ENCODE data around the gene TRIM63. TPM values are rescaled to one million over a fixed set of nuclear protein-coding genes. Genes with fewer than 3 reads are reported as not detected.

TRIM63 gene
- total RNA-seq, 1 donor from 2014 or later, result not detected

DNA sequence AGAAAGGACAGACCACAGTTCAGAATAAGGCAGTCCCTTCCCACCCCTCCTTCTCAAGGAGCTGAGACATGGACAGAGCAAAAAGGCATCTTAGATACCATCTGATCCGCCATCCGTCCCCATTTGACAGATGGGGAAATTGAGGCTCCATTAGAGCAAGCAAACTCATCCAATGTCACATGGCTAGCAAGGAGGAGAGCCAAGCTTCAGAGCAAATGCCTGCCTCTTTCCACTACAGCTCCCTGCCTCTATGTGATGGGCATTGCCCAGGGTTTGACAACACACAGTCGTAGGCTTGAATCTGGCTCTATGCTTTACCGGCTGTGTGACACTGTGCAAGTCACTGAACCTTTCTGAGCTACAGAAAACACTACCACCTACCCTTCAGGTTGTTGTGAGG lies 25.5 kb downstream of the TRIM63 start:
- peaks cover 32% of the 10 kb centered on the region for H3K27me3 Mint-ChIP-seq
- H3K4me1 Mint-ChIP-seq, result no peaks in the 10 kb centered on the region
- H3K4me3 Mint-ChIP-seq, result no peak overlapping the region

GRCh38 chr1:26041401-26041800 lies 26.0 kb downstream of the TRIM63 start:
- H3K36me3 Mint-ChIP-seq (ENCODE audit: low read depth), result no peaks in the 10 kb centered on the region
- H3K27me3 Mint-ChIP-seq, result peaks cover 28% of the 10 kb centered on the region
- no peak overlapping the region for H3K27ac Mint-ChIP-seq
- H3K9me3 Mint-ChIP-seq, result no peaks in the 10 kb centered on the region
- H3K4me3 Mint-ChIP-seq, result no peak overlapping the region
- intact Hi-C loops (cut with micrococcal nuclease), result no loop called here
- DNase-seq, result no peak
- H3K4me1 Mint-ChIP-seq, result peaks cover 2% of the 10 kb centered on the region

More for the DNA sequence above, 25.5 kb downstream of the TRIM63 start:
- Mint-ChIP-seq H3K9me3 (no peaks in the 10 kb centered on the region), H3K27ac (no peak overlapping the region), H3K36me3 (ENCODE audit: low read depth) (no peaks in the 10 kb centered on the region)
- intact Hi-C loops (cut with micrococcal nuclease), result no loop called here
- DNase-seq, result no peak

- H3K4me3 Mint-ChIP-seq, result no peak overlapping the region
- no peaks in the 10 kb centered on the region for H3K36me3 Mint-ChIP-seq (ENCODE audit: low read depth)
- H3K4me1 Mint-ChIP-seq, result peaks cover 13% of the 10 kb centered on the region
- no peak for DNase-seq
- intact Hi-C loops (cut with micrococcal nuclease), result loop anchor here (5.0 kb wide), 2 partner anchors 73 to 193 kb away; partner anchors contain the start of genes CEP85 and PDIK1L
- H3K27ac Mint-ChIP-seq, result no peak overlapping the region
- peaks cover 20% of the 10 kb centered on the region for H3K27me3 Mint-ChIP-seq
- no peaks in the 10 kb centered on the region for H3K9me3 Mint-ChIP-seq
These were observed 28.5 kb downstream of the TRIM63 start for GRCh38 chr1:26038904-26039303.

DNA sequence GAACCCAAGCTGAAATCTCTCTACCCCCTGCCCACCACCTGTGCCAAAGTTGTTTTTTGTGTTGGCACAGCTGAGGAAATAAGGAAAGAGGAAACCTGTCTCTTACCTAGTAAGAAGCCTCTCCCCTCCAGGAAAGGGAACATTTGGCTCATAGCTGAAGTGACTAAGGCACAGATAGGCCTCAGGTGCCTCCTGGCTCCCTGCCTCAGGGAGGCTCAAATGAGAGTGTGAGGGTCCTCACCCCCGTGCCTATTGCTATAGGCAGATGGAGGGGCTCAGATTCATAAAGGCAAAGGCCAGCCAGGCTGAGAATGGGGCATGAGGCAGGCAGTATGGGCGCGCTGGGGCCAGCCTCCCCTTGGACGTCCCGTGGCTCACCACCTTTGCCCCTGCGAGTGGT lies 29.0 kb downstream of the TRIM63 start:
- no peak overlapping the region for H3K27ac Mint-ChIP-seq

DNA sequence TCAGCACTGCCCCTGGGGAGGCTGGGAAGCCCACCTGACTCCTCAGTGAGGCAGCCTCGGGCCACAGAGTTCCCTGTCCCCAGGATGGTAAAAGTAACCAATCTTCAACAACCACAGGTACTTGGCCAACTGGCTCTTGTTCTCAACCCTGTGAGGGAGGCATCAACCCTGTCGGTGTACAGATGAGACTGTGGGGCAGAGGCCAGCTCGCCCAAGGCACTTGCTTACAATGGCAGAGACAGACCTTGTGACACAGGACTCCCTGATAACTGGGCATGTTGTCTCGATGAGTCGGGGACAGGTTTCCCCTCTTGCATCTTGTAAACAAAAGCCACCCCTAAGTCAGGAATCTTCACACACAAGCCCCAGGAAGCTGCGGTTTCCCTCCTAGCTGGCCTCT lies 29.5 kb downstream of the TRIM63 start:
- intact Hi-C loops (cut with micrococcal nuclease), result loop anchor here (5.0 kb wide), 2 partner anchors 74 to 194 kb away; partner anchors contain the start of genes CEP85 and PDIK1L
- Mint-ChIP-seq H3K4me1 (peaks cover 13% of the 10 kb centered on the region), H3K27me3 (peaks cover 12% of the 10 kb centered on the region)

More for the DNA sequence above, 29.0 kb downstream of the TRIM63 start:
- peaks cover 17% of the 10 kb centered on the region for H3K27me3 Mint-ChIP-seq
- H3K4me3 Mint-ChIP-seq, result no peak overlapping the region
- H3K4me1 Mint-ChIP-seq, result peaks cover 13% of the 10 kb centered on the region
- intact Hi-C loops (cut with micrococcal nuclease), result loop anchor here (5.0 kb wide), 2 partner anchors 74 to 194 kb away; partner anchors contain the start of genes CEP85 and PDIK1L
- H3K9me3 Mint-ChIP-seq, result no peaks in the 10 kb centered on the region
- H3K36me3 Mint-ChIP-seq (ENCODE audit: low read depth), result no peaks in the 10 kb centered on the region
- no peak for DNase-seq

GRCh38 chr1:26036756-26037281 lies 30.6 kb downstream of the TRIM63 start:
- Mint-ChIP-seq H3K27ac (no peak overlapping the region), H3K4me1 (peaks cover 13% of the 10 kb centered on the region), H3K9me3 (no peaks in the 10 kb centered on the region), H3K27me3 (peaks cover 13% of the 10 kb centered on the region), H3K36me3 (ENCODE audit: low read depth) (no peaks in the 10 kb centered on the region), H3K4me3 (no peak overlapping the region)
- intact Hi-C loops (cut with micrococcal nuclease), result loop anchor here (1.0 to 5.0 kb wide), 4 partner anchors 75 to 195 kb away; partner anchors contain the start of genes CEP85 and PDIK1L
- DNase-seq, result no peak

More for the DNA sequence above, 29.5 kb downstream of the TRIM63 start:
- no peak overlapping the region for H3K4me3 Mint-ChIP-seq
- no peaks in the 10 kb centered on the region for H3K36me3 Mint-ChIP-seq (ENCODE audit: low read depth)
- DNase-seq, result no peak
- no peaks in the 10 kb centered on the region for H3K9me3 Mint-ChIP-seq
- no peak overlapping the region for H3K27ac Mint-ChIP-seq

- intact Hi-C loops (cut with micrococcal nuclease), result loop anchor here (1.0 to 5.0 kb wide), 5 partner anchors 37 to 196 kb away; partner anchors contain the start of genes CEP85, PAFAH2 and PDIK1L
- peak; percentile 95 for DNase-seq
- Mint-ChIP-seq H3K36me3 (ENCODE audit: low read depth) (no peaks in the 10 kb centered on the region), H3K4me3 (peak overlapping the region; percentile 91), H3K4me1 (peaks cover 13% of the 10 kb centered on the region), H3K27ac (peak overlapping the region; percentile 63), H3K9me3 (no peaks in the 10 kb centered on the region), H3K27me3 (peaks cover 13% of the 10 kb centered on the region)
These were observed 31.3 kb downstream of the TRIM63 start for GRCh38 chr1:26035959-26036755.

DNA sequence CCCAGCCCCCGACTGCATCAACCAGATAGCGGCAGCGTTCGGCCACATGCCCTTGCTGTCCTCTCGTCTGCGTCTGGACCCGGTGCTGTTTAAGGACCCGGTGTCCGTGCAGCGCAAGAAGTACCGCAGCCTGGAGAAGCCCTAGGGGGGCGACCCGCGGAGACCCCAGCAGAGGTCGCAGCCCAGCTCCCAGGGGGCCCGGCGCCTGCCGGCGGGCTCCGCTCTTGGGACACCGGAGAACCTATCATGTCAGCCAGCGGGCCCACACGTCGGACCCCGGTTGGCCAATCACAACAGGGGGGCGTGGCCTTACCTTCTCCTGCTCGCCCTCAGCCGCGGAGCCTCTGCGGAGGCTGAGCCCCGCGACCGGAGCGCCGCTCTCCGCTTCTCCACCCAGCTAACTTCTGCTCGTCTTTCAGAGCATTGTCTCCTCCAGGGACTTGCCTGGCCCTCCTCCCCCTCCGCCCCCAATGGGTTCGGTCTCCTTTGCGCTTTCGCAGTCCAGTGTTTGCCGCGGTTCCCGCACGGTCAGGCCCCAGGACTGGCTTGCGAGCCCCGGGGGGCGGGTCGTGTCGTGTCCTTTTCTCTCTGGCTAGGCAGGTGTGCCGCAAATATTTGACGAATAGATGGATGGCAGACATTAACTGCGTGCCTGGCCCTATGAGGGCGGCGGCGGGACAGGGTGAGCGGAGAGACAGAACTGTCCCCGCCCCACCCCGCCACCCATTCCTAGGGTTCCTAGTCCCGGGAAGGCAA lies 32.0 kb downstream of the TRIM63 start:
- DNase-seq, result peak; percentile 98
- peak overlapping the region; percentile 63 for H3K27ac Mint-ChIP-seq
- intact Hi-C loops (cut with micrococcal nuclease), result loop anchor here (2.0 to 5.0 kb wide), 3 partner anchors 37 to 197 kb away; partner anchors contain the start of genes CEP85, PAFAH2 and PDIK1L
- H3K36me3 Mint-ChIP-seq (ENCODE audit: low read depth), result no peaks in the 10 kb centered on the region
- H3K27me3 Mint-ChIP-seq, result peaks cover 13% of the 10 kb centered on the region
- H3K4me1 Mint-ChIP-seq, result peaks cover 13% of the 10 kb centered on the region
- peak overlapping the region; percentile 91 for H3K4me3 Mint-ChIP-seq
- H3K9me3 Mint-ChIP-seq, result no peaks in the 10 kb centered on the region

- intact Hi-C loops (cut with micrococcal nuclease), result loop anchor here (2.0 to 5.0 kb wide), 3 partner anchors 36 to 198 kb away; partner anchors contain the start of genes CEP85, PAFAH2 and PDIK1L
- no peak overlapping the region for H3K27ac Mint-ChIP-seq
- peak overlapping the region; percentile 91 for H3K4me3 Mint-ChIP-seq
- no peaks in the 10 kb centered on the region for H3K9me3 Mint-ChIP-seq
- H3K36me3 Mint-ChIP-seq (ENCODE audit: low read depth), result no peaks in the 10 kb centered on the region
- peaks cover 13% of the 10 kb centered on the region for H3K4me1 Mint-ChIP-seq
- H3K27me3 Mint-ChIP-seq, result peaks cover 13% of the 10 kb centered on the region
- DNase-seq, result no peak
These were observed 32.8 kb downstream of the TRIM63 start for GRCh38 chr1:26034504-26035202.

DNA sequence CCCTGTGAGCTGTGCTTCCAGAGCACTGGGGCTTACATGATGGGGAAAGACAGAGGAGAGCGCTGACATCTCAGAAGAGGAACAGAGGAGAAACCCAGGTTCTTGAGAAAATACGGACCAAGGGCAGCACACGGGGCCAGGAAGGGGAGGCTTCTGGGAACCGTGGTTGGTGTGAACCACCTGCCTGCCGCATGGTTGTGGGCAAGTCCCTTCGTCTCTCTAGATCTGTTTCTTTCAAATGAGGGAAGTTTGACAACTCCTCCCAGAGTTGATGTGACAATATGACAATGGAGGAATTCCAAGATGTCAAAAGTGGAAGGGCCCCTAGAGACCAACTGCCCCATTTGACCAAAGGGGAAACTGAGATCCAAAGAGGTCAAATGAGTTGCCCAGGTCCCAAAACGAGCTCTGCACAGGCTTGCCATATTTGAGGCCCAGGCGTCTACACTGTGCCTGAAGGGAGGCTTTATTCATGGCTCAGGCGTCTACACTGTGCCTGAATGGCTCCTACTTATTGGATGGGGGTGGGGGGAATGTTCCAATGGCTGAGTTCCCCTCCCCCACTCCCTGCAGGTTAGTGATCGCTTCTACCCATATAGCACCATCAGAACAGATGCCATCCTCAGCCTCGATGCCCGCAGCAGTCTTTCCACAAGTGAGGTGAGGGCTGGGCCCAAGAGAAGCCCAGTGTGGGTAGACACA lies 34.6 kb downstream of the TRIM63 start:
- intact Hi-C loops (cut with micrococcal nuclease), result no loop called here
- no peaks in the 10 kb centered on the region for H3K9me3 Mint-ChIP-seq
- H3K27me3 Mint-ChIP-seq, result peaks cover 12% of the 10 kb centered on the region
- no peaks in the 10 kb centered on the region for H3K36me3 Mint-ChIP-seq (ENCODE audit: low read depth)
- no peak for DNase-seq
- no peak overlapping the region for H3K4me3 Mint-ChIP-seq
- H3K27ac Mint-ChIP-seq, result no peak overlapping the region
- H3K4me1 Mint-ChIP-seq, result peaks cover 13% of the 10 kb centered on the region

GRCh38 chr1:26031611-26032220 lies 35.7 kb downstream of the TRIM63 start:
- intact Hi-C loops (cut with micrococcal nuclease), result no loop called here

GRCh38 chr1:26031196-26031595 lies 36.2 kb downstream of the TRIM63 start:
- Mint-ChIP-seq H3K4me3 (no peak overlapping the region), H3K9me3 (no peaks in the 10 kb centered on the region), H3K4me1 (peaks cover 15% of the 10 kb centered on the region), H3K27ac (no peak overlapping the region), H3K36me3 (ENCODE audit: low read depth) (no peaks in the 10 kb centered on the region), H3K27me3 (peaks cover 10% of the 10 kb centered on the region)
- intact Hi-C loops (cut with micrococcal nuclease), result no loop called here
- DNase-seq, result no peak

More at GRCh38 chr1:26031611-26032220, 35.7 kb downstream of the TRIM63 start:
- Mint-ChIP-seq H3K4me3 (no peak overlapping the region), H3K9me3 (no peaks in the 10 kb centered on the region), H3K36me3 (ENCODE audit: low read depth) (no peaks in the 10 kb centered on the region), H3K27ac (no peak overlapping the region), H3K4me1 (peaks cover 17% of the 10 kb centered on the region), H3K27me3 (peaks cover 12% of the 10 kb centered on the region)
- no peak for DNase-seq
